SKM-1 (cell line): ENCODE data around the gene PPP1R15A.
"Not testable (repeated sequence)": the region's sequence is repeated elsewhere in the genome, so short reads cannot be mapped to it uniquely, and the experiment has no call there.

Source experiments
- DNase-seq: peaks from one replicate; lab custom pipeline; 2025; ENCODE audit not compliant: unreplicated experiment; lab: John Stamatoyannopoulos, UW

Gene PPP1R15A

GRCh38 chr19:48872182-48872883 lies at the start of gene PPP1R15A:
TSS of gene PPP1R15A (plus strand) at chr19:48872421. CDS start at chr19:48873234, 813 bp downstream.
- DNase-seq: peak; percentile 36

DNA sequence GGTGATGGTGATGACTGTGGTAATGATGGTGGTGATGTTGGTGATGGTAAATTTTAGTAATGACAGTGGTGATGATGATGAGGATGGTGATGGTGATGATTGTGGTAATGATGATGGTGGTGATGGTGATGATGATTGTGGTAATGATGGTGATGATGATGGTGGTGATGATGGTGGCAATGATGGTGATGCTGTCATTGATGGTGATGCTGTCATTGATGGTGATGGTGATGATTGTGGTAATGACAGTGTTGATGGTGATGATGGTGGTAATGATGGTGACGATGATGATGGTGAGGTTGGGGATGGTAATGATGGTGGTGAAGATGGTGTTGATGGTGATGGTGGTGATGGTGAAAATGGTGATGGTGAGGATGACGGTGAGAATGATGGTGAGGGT lies 49.7 kb upstream of the PPP1R15A start:
- no peak for DNase-seq

GRCh38 chr19:48826606-48827020 lies 45.6 kb upstream of the PPP1R15A start:
- no peak for DNase-seq

DNA sequence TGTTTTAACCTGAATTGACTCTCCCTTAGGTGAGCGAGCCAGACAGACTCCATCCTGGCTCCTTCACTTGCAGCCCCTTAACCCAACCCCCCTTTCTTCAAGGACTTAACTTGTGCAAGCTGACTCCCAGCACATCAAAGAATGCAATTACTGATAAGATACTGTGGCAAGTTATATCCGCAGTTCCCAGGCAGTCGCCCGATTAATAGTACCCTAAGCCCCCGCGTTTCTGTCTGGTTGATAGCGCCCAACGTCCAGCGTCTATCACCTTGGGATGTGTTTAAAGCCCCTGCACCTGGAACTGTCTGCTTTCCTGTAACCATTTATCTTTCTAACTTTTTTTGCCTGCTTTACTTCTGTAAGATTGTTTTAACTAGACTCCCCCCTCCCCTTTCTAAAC lies 42.1 kb upstream of the PPP1R15A start:
- no peak for DNase-seq

- DNase-seq: no peak
These were observed 41.3 kb upstream of the PPP1R15A start for GRCh38 chr19:48830965-48831364.

DNA sequence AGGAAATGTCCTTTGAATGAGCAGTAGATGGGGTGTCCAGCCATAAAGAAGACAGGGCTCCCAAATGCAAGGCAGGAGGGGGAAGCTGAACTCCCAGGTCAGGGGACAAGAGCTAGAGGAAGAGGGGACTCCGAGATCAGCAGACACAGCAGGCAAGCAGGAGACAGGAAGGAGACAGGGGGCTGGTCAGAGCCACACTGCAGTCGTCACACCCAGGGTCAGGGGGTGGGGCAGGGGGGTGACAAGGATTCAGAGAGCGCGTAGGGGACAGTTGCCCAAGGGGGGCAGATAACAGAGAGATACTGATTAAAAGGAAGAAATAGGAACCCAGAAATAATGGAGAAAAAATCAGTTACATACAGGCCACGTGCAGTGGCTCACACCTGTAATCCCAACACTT lies 39.2 kb upstream of the PPP1R15A start:
- no peak for DNase-seq

GRCh38 chr19:48833977-48834376 lies 38.2 kb upstream of the PPP1R15A start:
- no peak for DNase-seq

DNA sequence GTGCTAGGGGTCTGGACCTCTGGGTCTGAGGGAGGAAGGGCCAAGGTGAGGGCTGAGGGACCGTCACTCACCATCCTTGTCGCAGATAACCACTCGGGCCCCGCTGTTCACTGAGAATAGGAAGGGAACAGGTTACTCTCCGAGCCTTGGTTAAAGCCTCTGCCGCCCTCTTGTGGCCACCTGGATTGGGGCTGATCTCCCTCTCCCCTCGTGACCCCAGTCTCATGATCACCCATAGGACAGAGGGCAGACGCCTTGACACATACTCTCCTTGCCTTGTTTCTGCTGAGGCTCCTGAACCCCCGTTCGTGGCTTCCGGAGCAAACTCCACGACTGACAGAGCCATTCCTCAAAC lies 36.5 kb upstream of the PPP1R15A start:
- DNase-seq: peak; percentile 27

GRCh38 chr19:48836089-48837017 lies 35.9 kb upstream of the PPP1R15A start, which contains the start of gene HSD17B14:
TSS of gene HSD17B14 (minus strand) at chr19:48836491. CDS start at chr19:48836411, 80 bp downstream.
- DNase-seq: no peak

DNA sequence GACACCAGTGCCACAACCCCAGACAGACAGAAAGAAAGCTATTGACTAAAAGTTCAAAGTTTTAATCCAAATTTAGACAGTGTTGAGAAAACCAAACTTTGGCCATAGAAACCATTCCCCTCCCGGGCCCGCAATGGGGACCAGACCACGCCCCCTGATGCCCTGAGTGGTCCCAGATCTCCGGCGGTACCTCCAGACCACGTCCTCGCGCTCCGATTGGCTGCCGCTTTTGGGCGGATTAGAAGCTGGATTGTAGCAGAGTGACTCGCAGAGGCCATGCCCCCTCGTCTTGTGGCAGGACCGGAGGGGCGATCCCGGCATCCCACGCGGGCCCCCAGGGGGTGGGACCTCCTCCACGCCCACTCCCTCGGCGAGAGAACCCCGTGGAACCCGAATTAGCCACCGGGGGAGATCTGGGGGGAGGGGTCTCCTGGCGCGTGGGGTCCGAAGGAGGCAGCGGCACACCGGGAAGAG lies 35.1 kb upstream of the PPP1R15A start:
- no peak for DNase-seq

- no peak for DNase-seq
These were observed 34.5 kb upstream of the PPP1R15A start for GRCh38 chr19:48837687-48838086.

DNA sequence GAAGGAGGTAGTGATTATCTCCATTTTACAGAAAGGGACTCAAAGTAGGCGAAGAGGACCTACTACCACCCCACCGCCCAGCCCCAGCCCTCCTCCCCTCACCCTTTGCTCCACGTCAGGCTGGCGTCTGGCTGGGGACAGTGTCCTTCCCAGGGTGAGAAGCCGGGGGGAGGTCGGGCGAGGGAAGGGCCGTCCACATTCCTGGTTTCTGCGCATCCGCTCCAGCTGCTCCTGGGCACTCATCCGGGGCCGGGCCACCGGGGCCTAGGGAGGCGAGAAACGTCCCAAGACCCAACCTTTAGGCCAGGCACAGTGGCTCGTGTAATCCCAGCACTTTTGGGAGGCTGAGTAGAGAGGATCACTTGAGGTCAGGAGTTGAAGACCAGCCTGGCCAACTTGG lies 31.2 kb upstream of the PPP1R15A start:
- DNase-seq: no peak

DNA sequence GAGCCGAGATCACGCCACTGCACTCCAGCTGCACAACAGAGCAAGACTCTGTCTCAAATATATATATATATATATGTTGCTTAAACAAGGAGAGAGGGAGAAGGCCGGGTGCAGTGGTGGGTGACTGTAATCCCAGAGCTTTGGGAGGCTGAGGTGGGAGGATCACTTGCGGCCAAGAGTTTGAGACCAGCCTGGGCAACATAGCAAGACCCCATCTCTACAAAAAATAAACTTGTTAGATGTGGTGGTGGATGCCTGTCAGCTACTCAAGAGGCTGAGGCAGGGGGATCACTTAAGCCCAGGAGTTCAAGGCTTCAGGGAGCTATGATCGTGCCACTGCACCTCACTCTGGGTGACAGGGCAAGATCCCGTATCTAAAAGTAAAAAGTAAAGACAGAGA lies 30.6 kb upstream of the PPP1R15A start:
- DNase-seq: no peak

GRCh38 chr19:48842789-48843162 lies 29.4 kb upstream of the PPP1R15A start:
- DNase-seq: no peak

DNA sequence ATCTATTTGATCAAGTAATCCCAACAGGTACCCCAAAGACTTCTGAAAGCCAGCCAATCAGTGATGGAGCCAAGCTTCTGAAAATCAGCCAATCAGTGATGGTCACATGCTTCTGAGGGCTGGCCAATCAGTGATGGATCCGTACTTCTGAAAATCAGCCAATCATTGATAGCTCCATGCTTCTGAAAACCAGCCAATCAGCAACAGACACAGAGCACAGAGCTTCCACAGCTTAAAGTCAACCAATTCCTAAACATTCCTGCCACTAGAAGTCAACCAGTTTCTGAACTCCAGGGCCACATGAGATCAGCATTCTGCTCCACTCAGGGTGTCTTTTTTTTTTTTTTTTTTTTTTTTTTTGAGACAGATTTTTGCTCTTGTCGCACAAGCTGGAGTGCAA lies 27.7 kb upstream of the PPP1R15A start:
- no peak for DNase-seq

DNA sequence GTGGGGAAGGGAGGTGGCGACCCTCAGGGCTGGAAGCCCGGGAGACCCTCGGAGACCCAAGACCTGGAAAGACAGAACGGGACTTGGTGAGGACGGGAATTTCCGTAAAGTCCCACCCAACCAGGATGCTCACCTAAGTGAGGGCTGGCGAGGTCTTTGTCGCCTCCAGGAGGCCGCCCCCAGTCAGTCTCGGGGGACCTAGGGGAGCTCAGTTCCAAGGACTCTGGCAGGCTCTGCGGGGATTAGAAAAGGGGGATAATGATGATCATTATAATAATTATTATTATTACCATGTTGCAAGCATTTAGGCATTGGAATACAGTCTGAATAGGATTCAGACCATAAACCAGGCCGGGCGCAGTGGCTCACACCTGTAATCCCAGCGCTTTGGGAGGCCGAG lies 26.8 kb upstream of the PPP1R15A start:
- no peak for DNase-seq

GRCh38 chr19:48846659-48847058 lies 25.6 kb upstream of the PPP1R15A start:
- DNase-seq: not testable (repeated sequence)

GRCh38 chr19:48852292-48852691 lies 19.9 kb upstream of the PPP1R15A start:
- no peak for DNase-seq

GRCh38 chr19:48853483-48853882 lies 18.7 kb upstream of the PPP1R15A start:
- no peak for DNase-seq

- no peak for DNase-seq
These were observed 18.1 kb upstream of the PPP1R15A start for GRCh38 chr19:48854103-48854502.

- DNase-seq: no peak
These were observed 15.3 kb upstream of the PPP1R15A start for GRCh38 chr19:48856921-48857320.
